SKM-1 treated with dmso at 0.1 percent for 144 hours (cell line): ENCODE results near the gene ATP1B1.

ENCODE experiments used
- DNase-seq: peaks from one replicate; lab custom pipeline; 2025; ENCODE audit not compliant: unreplicated experiment; lab: John Stamatoyannopoulos, UW

The ATP1B1 gene

GRCh38 chr1:169106095-169106920 is at the start of gene ATP1B1:
Gene ATP1B1, plus strand, starts transcription at chr1:169106690. Its CDS starts 140 bp downstream, at chr1:169106830.
- peak; percentile 93 for DNase-seq

GRCh38 chr1:169059421-169059820 is 47.1 kb upstream of the ATP1B1 start:
- DNase-seq: no peak

GRCh38 chr1:169060043-169060722 is 46.3 kb upstream of the ATP1B1 start:
- no peak for DNase-seq

- peak; percentile 87 for DNase-seq
Observed at GRCh38 chr1:169060919-169061639, 45.4 kb upstream of the ATP1B1 start.

- no peak for DNase-seq
Observed at GRCh38 chr1:169062152-169062551, 44.3 kb upstream of the ATP1B1 start.

- DNase-seq: no peak
Observed at GRCh38 chr1:169064103-169064502, 42.4 kb upstream of the ATP1B1 start.

- DNase-seq: no peak
Observed at GRCh38 chr1:169070547-169070946, 35.9 kb upstream of the ATP1B1 start.

GRCh38 chr1:169070958-169071357 is 35.5 kb upstream of the ATP1B1 start:
- DNase-seq: no peak

GRCh38 chr1:169072945-169073725 is 33.4 kb upstream of the ATP1B1 start:
- no peak for DNase-seq

- DNase-seq: peak; percentile 23
Observed at GRCh38 chr1:169078163-169078883, 28.2 kb upstream of the ATP1B1 start.

- DNase-seq: no peak
Observed at GRCh38 chr1:169081503-169082123, 24.9 kb upstream of the ATP1B1 start.

- no peak for DNase-seq
Observed at GRCh38 chr1:169085911-169086310, 20.6 kb upstream of the ATP1B1 start.

- no peak for DNase-seq
Observed at GRCh38 chr1:169086603-169087455, 19.7 kb upstream of the ATP1B1 start.

GRCh38 chr1:169087876-169088275 is 18.6 kb upstream of the ATP1B1 start:
- no peak for DNase-seq

GRCh38 chr1:169089776-169090175 is 16.7 kb upstream of the ATP1B1 start:
- no peak for DNase-seq

- no peak for DNase-seq
Observed at GRCh38 chr1:169090308-169090899, 16.1 kb upstream of the ATP1B1 start.

GRCh38 chr1:169090900-169091311 is 15.6 kb upstream of the ATP1B1 start:
- DNase-seq: no peak

- no peak for DNase-seq
Observed at GRCh38 chr1:169091480-169091941, 15.0 kb upstream of the ATP1B1 start.
